Dedifferentiated amniotic fluid mesenchymal stem cell (primary cell): ENCODE results near the gene HOXD10.
A peak's percentile ranks its signal among the peaks of the same experiment; 100 is the strongest.

Experiments
- DNase-seq: peaks from one replicate; pipeline ENCODE4 v3.0.0-alpha.2; 2016; ENCODE audit errors: extremely low spot score

HOXD10 gene

GRCh38 chr2:176122052-176122682 lies 5.6 kb downstream of the HOXD10 start:
- no peak for DNase-seq

- no peak for DNase-seq
Measured at GRCh38 chr2:176122683-176123410, 6.3 kb downstream of the HOXD10 start, which contains the start of gene HOXD9. HOXD9 (plus strand) TSS chr2:176122719; CDS start chr2:176122769, 50 bp downstream.

DNA sequence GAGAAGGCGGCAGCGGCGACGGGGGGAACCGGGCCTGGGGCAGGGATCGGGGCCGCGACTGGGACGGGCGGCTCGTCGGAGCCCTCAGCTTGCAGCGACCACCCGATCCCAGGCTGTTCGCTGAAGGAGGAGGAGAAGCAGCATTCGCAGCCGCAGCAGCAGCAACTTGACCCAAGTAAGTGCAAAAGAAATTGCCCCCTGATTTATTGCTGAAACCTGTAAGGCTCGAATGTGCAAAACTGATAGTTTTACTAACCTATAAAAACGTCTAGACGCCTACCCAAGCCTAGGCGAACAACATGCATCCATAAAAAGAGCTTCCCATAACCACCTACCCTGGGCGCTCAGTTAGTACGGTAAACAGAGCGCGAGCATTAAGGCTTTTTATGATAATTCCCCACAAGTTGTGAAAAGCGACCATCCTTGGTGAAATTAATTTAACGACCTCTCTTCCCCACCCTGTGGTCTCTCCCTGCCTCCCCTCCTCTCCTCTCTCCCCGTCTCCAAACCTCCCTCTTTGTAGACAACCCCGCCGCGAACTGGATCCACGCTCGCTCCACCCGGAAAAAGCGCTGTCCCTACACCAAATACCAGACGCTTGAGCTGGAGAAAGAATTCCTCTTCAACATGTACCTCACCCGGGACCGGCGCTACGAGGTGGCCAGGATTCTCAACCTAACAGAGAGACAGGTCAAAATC lies 7.0 kb downstream of the HOXD10 start:
- DNase-seq, result no peak

DNA sequence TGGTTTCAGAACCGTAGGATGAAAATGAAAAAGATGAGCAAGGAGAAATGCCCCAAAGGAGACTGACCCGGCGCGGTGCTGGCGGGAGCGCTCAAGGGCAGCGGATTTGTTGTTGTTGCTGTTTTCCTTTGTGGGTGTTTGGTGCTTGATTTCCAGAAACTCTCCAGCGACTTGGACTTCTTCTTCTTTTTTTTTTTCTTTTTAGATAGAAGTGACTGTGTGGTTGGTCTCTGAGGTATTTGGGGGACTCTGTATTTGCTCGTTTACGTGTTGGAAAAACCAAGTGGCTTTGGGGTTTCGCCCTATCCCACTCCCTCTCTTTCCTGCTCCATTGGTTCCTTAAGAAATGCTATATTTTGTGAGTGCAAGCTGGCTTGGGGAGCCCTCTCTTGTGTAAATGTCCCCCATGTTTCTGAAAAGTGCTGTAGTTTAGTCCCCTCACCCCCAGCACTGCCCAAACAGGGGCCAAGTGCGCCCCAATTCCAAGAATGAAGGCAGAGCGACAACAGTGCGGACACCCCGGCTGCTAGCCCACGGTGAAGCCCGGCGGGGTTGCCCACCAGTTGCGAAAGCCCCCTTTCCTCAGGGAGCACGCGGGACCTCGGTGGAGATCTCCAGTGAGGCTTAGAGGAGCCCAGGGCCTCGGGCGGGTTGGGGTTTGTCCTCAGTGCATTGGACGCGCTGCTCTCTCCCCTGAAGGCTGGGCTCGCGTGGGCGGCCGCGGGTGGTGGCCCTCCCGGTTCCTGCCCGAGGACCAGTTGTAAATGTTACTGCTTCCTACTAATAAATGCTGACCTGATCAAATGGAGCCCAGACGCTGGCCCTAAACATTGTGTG lies 7.8 kb downstream of the HOXD10 start:
- DNase-seq, result no peak

- no peak for DNase-seq
Measured at GRCh38 chr2:176124947-176125771, 8.6 kb downstream of the HOXD10 start.

DNA sequence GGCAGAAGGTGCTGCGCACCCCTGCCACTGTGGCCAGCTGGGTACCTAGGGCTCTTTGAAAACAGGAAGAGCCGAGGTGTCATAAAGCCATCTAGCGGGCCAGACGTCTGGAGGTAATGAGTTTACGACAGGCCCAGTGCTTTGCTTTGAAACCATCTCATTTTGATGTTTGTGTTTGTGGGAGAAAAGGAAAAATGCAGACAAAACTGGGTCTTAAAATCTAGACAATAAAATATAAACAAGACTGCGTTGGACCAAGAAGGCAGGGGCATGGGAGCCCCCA lies 9.1 kb downstream of the HOXD10 start:
- DNase-seq, result no peak

DNA sequence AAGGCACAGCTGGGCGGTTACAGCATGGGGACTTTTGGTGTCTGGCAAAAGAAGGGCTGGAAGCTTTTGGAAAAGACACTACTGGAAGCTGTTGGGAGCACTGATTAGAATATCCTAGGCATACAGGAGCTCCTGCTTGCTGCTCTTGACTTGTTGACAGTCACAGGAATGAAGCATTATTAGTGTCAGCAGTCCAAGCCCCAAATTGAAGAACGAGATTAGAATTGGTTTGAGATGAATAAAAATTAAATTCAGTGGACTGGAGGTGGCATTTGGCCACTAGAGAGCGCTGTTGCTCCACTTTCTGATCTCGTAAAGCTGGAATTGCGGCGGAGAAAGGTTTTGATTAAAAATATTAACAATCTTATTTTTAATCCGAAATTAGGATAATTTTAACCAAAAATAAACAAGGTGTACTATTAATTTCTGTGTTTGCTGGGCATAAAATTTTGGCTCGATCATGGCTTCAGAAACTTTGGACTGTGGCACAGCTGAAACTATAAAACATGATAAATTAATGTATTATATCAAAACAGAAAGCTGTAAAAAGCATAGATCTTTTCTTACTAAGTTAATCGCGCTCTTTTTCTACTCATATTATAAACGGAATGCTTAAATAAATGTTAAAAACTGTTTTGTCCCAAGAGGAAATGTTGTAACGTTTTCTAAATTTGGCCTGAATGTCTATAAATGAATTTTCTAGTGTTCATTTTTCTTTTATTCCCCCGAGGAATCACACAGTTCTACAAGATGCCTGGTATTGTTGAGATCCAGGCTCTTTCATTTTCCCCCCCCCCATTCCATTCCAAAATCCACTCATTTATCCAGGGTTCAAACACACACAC lies 10.6 kb downstream of the HOXD10 start:
- peak; percentile 52 for DNase-seq

- no peak for DNase-seq
Measured at GRCh38 chr2:176127774-176128072, 11.1 kb downstream of the HOXD10 start.

GRCh38 chr2:176128172-176128981 lies 11.8 kb downstream of the HOXD10 start:
- DNase-seq, result no peak

DNA sequence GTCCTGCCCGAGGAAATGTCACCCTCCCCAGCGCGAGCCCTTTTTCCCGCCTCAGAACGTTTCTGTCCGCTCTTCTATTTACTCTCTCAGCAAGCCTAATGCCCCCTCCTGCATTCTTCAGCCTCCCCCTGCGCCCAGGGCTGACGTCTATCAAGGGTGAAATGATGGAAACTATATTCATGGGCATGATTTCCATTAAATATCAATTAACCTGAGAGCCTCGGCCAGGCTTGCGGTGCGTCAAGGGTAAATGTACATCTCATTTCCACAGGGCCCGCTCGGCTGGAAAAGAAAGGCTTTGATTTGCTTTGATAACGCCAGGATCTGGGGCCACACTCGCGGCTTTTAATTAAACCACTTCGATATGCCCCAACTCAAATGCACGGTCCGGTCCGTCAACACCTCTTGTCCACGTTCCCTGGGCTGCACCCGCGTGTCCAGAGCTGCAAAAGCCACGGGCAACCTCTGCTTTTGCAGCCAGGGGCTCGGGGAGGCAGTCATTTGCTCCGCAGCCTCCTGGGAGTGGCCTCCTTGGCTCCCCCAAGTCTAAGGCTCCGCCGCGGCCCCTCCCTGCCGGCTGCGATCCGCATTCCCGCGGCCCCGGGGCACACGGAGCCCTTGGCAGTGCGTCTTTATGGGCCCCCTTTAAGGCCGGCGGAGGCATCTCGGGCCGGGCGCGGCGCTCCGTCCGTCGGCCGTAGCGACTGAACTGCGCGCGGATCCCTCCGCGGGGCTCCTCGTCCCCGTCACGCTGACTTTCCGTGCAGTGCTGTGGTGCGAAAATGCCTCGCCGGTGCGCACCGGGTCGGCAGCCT lies 12.6 kb downstream of the HOXD10 start, which contains the start of gene HOXD8:
HOXD8 (plus strand) TSS at position 724 of the 815 bp plus-strand sequence. CDS start 662 bp downstream, outside the sequence.
- no peak for DNase-seq

DNA sequence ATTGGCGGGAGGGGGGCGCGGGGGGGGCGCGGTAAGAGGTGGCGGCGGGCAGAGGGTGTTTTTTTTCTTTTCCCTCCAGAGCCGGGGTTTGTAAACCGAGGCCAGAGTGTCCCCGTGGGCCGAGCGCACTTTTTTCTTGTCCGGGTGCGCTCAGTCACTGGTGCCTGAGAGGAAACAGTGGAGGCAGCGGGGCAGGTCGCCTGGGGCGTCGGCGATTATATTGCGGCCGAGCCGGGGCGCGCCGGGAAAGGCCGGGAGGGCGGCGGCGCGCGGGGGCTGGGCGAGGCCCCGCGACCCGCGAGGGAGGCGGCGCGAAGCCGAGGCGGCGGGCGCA lies 13.2 kb downstream of the HOXD10 start:
- DNase-seq, result no peak

- DNase-seq, result no peak
Measured at GRCh38 chr2:176130147-176130956, 13.8 kb downstream of the HOXD10 start.

DNA sequence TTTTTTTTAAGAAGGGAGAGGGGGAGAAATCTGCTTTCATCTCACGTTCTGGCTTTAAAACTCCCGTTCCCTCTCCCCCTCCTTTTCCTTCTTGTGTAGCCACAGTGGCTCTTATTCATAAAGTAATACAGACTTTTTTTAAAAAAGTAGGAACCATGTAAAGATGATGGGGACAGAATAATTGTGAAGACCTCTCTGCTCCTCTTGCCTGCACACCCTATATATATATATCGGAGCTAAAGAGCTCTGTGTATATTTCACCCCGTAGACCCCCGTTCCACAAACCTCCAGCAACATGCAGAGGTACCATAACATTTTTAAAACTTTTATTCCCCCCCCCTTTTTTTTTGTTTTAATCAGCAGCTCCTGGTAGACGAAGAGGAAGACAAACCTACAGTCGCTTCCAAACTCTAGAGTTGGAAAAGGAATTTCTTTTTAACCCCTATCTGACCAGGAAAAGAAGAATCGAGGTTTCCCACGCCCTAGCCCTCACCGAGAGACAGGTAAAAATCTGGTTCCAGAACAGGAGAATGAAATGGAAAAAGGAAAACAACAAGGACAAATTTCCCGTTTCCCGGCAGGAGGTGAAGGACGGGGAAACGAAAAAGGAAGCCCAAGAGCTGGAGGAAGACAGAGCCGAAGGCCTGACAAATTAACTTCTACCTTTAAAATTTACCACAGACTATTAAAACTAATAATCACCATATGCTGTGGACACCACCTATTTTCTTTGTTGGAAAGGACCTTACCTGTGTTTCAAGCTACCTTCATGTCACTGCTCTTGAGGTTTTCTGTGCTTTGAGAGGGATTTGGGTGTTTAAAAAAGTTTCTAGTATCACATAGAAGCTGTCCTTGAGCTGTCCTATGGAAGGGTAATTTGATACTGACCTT lies 14.6 kb downstream of the HOXD10 start:
- DNase-seq, result no peak

DNA sequence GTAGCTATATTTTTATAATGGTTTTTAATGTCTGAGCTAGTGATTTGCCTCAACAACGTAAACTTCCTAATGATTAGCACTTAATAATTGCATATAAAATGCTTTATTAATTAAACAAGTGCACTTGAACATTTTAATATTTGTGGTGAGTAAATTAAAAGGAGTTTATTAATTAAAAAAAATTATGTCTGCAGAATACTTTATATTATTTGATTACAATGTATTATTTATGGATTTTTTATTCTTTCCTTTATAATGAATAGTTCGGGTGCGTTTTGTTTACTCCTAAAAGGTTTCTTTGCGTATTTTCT lies 15.2 kb downstream of the HOXD10 start:
- DNase-seq, result no peak

GRCh38 chr2:176132205-176133171 lies 15.9 kb downstream of the HOXD10 start:
- no peak for DNase-seq

- DNase-seq, result no peak
Measured at GRCh38 chr2:176133389-176133788, 16.8 kb downstream of the HOXD10 start.
